ENCODE results near the gene FUNDC2. TPM values are rescaled to one million over a fixed set of nuclear protein-coding genes. Genes with fewer than 3 reads are reported as not detected.

Gene FUNDC2
- total RNA-seq, 1 donor: 47.4 TPM

Other genes starting within 250 kb of the FUNDC2 start
- 14.8 and 17.1 TPM in 2 replicates for gene MPP1, start 221.4 kb upstream of the FUNDC2 start, total RNA-seq
- not detected in 2 replicates for gene SMIM9, start 192.2 kb upstream of the FUNDC2 start, total RNA-seq
- gene F8A1, start 140.5 kb upstream of the FUNDC2 start, total RNA-seq: 3.8 and 6.5 TPM in 2 replicates
- gene F8, start 4.1 kb upstream of the FUNDC2 start, total RNA-seq: 10.9 and 12.1 TPM in 2 replicates
- gene CMC4, start 44.3 kb downstream of the FUNDC2 start, total RNA-seq: 13.3 and 17.0 TPM in 2 replicates
- 3.3 and 6.2 TPM in 2 replicates for gene MTCP1, start 44.3 kb downstream of the FUNDC2 start, total RNA-seq
- 10.1 and 10.6 TPM in 2 replicates for gene BRCC3, start 44.7 kb downstream of the FUNDC2 start, total RNA-seq
- 39.4 and 43.6 TPM in 2 replicates for gene VBP1, start 189.6 kb downstream of the FUNDC2 start, total RNA-seq
- gene RAB39B, start 237.6 kb downstream of the FUNDC2 start, total RNA-seq: 0.36 and 0.59 TPM in 2 replicates